NCI-H2107 treated with DMSO at 0.1 percent for 48 hours (cell line): ENCODE measurements around the gene CCDC107.

Experiments used
- DNase-seq: peaks from one replicate; lab custom pipeline; 2025; ENCODE audit not compliant: unreplicated experiment; lab: John Stamatoyannopoulos, UW

The CCDC107 gene

DNA sequence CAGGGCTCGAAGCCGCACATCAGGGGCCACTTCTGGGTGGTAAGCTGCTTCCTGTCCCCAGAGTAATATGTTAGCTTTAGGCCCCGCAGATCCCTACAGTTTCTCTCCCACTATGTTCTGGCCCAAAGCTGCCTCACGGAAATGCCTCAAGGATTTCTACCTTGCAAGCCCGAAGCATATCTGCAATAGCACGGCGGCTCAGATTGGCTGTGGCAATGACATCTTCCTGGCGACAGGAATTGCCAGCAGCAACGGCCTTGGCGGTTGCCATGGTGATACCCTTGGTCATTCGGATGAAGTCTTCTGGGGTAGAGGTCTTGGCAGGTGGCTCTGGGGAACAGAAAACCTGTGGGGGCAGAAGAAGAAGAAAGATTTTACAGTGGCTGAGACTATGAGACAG is 41.9 kb downstream of the CCDC107 start:
- no peak for DNase-seq

DNA sequence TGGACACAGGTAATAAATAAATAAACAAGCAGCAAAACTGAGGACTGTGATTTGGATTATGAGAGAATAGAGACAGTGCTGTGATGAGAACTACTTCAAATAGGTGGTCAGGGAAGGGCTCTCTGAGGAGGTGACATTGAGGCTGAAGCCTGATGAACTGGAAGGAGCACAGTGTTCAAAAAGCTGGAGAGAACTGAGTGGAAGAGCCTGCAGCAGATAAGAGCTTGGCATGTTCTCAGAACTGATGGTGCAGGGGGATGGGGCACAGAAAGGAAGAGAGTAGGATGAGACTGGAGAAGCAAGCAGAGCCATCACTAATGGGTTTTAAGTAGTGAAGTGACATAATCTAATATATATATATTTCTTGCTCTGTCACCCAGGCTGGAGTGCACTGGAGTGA is 42.9 kb downstream of the CCDC107 start:
- no peak for DNase-seq

DNA sequence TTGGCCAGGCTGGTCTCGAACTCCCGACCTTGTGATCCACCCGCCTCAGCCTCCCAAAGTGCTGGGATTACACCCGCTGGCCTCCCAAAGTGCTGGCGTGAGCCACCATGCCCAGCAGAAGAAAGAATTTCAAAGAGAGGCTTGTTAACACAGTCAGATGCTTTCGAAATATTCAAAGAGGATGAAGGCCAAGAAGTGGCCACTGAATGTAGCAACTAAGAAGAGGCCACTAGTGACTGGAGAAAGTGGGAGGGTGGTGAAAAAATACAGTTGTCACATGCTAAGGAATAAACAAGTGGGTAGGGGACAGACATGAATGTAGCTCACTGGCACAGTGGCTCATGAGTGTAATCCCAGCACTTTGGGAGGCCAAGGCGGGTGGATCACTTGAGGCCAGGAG is 44.6 kb downstream of the CCDC107 start:
- no peak for DNase-seq

DNA sequence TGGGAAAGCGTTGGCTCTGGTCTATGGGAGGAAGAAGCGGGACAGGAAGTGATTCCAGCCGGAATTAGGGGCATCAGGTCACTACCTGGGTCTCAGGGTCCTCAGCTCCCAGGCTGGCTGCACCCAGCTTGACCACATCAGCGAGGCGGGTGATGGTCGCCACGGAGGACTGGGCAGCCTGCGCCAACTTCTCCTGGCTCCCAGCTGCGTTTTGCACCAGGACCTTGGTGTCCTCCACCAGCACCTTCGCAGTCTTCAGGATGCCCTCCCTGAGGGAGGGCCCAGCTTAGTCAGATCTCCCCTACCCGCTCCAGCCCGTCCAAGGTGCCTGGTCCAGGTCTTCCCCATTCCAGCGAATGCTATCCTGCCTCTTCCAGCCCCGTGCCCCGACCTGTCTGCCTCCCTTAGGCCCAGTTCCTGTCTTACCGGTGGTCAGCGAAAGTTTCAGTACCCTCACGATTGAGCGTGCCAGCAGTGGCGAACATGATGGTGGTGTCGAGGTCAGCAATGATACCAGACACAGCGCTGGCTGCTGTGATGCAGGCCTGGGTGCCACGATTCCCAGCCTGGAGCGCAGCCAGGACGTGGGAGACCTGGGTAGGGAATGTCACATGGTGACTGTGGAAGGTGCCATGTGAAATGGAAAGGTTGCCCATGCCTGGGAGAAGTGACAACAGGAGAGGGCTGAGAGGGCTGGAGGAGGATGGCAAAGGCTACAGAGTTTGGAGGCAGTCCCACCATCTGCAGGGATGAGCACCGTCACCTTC is 46.0 kb downstream of the CCDC107 start:
- DNase-seq: no peak

DNA sequence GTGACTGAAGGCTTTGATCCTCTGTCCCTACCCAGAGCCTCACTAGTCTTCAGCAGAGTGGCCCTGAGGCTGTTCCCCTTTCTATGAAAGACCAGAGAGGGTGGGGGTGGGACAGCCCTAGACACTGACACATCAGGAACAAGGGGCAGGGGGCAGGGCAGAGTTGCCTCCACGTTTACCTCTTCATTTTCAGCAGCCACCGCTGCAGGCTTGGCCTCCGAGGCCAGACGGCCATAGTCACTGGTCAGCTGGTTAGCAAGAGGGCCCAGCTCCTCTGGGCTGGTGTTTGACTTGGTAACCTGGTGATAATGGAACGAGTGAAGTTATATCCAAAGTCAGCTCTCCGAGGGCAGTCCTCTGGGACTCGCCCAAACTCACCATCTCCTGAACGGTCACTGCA is 47.3 kb downstream of the CCDC107 start:
- no peak for DNase-seq

DNA sequence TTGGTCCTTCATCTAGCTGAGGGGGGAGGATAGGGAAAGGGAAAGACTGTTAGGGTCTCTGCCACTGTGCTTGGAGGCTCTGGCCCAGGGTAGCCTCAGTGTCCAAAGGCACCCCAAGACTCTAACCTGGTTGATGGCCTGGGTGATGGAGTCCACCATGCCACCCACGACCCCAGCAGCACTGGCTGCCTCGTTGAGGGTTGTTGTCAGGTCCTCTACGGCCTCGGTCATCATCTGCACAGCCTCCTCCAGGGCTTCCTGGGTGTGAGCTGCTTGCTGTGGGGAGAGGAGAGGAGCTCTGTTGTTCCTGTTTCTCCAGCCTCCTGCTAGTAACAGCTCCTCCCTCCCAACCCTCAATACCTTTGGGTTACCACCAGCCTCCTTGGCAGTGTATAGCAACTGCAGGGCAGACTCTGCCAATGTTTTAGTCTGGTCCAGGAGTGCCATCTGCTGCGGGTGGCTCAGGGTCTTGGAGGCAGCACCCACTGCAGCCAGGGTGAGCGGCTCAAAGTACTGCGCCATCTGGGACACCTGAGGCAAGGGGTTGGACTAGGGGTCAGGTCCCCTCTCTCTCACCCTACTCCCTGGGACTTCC is 47.8 kb downstream of the CCDC107 start:
- no peak for DNase-seq

DNA sequence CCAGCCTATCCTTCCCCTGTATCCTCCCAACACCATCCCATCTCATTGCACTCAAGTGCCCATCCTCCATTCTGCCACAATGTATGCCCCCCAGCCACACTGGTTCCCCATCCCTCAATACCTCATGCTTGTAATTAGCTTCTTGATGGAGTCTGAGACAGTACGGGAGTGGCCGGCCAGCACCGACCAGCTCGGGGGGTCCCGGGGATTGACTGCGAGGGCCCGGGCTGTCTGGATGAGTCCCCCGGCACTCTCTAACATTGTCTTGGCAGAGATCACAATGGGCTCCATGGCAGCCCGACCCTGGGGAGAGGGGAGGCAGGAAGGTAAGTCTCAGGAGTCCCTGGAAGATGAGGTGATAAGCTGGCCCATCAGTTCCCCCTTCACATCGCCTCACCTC is 48.9 kb downstream of the CCDC107 start:
- no peak for DNase-seq

DNA sequence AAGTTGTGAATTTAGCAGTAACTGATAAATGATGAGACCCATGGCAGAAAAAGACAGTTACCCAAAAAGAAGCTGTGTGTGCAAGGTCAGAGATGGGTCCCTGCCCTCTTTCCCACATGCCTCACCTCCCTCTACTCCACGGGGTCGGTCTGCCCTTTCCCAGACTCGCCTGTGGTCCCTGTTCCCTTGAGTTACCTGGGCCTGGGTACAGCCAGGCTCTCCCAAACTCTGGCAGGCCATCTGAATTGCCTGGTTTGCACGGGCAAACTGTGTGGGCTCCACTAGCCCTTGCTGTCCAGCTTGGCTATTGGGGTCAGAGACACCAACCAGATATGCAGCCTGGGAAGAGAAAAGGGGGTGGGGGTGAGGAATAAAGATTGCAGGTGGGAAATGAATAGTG is 50.1 kb downstream of the CCDC107 start:
- DNase-seq: no peak

DNA sequence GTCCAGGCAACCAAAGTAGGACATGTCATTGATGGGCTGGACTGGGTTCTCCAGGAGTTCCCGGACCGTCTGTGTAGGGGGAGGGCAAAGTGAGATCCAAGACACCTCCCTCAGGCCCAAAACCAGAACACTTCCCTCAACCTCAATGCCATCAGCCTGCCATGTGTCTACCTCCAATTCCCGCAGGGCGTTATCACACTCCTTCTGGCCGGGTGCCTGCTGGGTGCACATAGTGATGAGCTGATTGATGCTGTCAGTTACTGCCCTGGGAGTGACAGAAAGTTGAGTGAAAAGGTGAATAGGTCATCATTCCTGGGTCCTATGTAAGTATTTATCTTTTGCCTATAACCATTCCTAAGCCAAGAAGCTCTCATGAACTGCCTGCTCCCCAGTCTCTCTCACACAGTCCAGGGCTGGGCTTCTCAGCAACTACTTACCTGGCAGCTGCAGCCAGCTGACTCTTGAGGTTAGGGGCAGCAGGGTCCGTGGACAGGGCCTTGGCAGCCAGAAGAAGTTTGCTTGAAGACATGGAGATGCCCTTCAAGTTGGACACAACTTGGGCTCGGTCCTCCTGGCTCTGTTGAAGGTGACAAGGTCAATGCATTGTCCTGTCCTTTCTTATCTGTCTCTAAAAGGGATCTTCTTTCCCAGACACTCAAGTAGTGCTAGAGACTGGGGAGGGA is 52.9 kb downstream of the CCDC107 start:
- DNase-seq: no peak
